Measurements from ENCODE around the gene RITA1.

RITA1 gene

DNA sequence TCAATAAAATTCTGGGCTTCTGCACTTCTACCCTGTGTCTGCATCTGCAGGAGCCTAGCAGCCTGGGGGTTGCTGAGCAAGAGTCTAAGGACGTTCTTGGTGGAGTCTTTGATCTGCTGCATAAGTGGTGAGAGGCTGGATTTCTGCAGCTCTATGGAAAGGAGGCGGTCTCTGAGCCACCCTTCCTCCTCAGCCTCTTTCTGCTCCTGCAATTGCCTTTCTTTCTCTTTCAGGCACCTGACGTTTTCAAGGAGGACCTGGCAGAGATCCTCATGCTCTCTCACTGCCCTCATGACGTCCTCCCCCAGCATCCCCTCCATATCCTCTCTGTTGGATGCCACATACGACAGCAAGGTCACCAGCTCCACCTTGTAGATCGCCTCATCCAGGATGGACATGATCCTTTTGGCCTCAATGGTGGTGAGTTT is 22.1 kb downstream of the RITA1 start:
- FAIRE-seq (no peak), DNase-seq (ENCODE audit: insufficient read length, low spot score) (no peak)
- TF ChIP-seq, protein P1, sequence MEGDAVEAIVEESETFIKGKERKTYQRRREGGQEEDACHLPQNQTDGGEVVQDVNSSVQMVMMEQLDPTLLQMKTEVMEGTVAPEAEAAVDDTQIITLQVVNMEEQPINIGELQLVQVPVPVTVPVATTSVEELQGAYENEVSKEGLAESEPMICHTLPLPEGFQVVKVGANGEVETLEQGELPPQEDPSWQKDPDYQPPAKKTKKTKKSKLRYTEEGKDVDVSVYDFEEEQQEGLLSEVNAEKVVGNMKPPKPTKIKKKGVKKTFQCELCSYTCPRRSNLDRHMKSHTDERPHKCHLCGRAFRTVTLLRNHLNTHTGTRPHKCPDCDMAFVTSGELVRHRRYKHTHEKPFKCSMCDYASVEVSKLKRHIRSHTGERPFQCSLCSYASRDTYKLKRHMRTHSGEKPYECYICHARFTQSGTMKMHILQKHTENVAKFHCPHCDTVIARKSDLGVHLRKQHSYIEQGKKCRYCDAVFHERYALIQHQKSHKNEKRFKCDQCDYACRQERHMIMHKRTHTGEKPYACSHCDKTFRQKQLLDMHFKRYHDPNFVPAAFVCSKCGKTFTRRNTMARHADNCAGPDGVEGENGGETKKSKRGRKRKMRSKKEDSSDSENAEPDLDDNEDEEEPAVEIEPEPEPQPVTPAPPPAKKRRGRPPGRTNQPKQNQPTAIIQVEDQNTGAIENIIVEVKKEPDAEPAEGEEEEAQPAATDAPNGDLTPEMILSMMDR (IDR thresholded peaks at IDR 0.05; ENCODE audit: insufficient read depth, missing control alignments): no peak

- FAIRE-seq (no peak), DNase-seq (ENCODE audit: insufficient read length, low spot score) (no peak)
- TF ChIP-seq, protein P1 (IDR thresholded peaks at IDR 0.05; ENCODE audit: insufficient read depth, missing control alignments): no peak
Observed at GRCh38 chr12:113208041-113208934, 22.8 kb downstream of the RITA1 start.

DNA sequence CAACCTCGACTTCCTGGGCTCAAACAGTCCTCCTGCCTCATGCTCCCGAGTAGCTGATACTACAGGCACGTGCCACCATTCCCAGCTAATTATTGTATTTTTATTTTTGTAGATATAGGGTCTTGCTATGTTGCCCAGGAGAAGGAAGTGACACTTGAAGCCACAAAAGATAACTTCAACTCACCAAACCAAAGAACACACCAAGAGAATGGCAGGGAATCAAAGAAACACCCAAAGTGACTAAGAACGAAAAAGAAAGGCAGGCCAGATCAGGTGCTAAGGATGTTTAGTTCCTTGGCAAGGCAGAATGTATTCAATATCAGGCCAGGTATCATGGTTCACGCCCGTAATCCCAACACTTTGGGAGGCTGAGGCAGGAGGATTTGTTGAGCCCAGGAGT is 25.6 kb downstream of the RITA1 start:
- FAIRE-seq (no peak), DNase-seq (ENCODE audit: insufficient read length, low spot score) (no peak)
- TF ChIP-seq, protein P1 (IDR thresholded peaks at IDR 0.05; ENCODE audit: insufficient read depth, missing control alignments): no peak

GRCh38 chr12:113214895-113215400 is 29.4 kb downstream of the RITA1 start:
- DNase-seq (ENCODE audit: insufficient read length, low spot score) (no peak), FAIRE-seq (no peak)
- TF ChIP-seq, protein P1 (IDR thresholded peaks at IDR 0.05; ENCODE audit: insufficient read depth, missing control alignments): no peak

DNA sequence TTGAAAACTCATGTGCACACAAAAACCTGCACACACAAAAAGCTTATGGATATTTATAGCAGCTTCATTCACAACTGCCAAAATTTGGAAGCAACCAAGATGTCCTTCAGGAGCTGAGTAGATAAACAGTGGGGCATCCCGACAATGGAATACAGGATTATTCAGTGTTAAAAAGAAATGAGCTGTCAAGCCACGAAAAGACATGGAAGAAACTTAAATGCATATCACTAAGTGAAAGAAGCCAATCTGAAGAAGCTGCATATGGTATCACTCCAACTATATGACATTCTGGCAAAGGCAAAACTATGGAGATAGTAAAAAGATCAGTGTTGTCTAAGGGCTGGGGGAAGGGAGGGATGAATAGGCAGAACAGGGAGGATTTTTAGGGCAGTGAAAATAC is 30.5 kb downstream of the RITA1 start:
- no peak for FAIRE-seq
- DNase-seq (ENCODE audit: insufficient read length, low spot score): no peak
- TF ChIP-seq, protein P1 (IDR thresholded peaks at IDR 0.05; ENCODE audit: insufficient read depth, missing control alignments): no peak

DNA sequence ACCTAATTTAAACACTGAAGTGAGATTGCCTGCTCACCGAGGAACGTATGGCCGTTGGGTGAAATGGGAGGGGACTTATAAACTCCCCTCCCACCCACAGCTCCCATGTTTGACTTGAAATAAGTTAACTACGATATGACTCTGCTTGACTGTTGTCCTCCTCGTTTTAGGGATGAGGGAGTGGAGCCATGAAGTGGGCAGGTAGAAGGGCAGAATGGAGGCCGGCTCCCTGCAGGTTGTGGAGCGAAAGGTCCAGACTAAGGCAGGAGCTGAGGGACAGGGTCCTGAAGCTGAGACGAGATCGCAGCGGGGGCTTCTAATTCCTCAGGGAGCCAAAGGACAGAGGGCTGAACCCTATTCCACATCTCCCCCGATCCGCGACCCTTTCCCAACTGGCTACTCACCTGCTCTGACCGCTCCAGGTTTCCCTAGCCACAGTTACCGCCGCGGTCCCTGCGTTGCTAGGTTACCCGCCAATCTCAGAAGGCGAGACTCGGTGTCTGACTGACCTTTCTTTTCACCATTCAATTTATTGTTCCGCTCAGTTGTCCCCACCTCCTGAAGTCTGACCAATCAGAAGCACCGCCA is 35.2 kb downstream of the RITA1 start:
- no peak for DNase-seq (ENCODE audit: insufficient read length, low spot score)
- TF ChIP-seq, protein P1 (IDR thresholded peaks at IDR 0.05; ENCODE audit: insufficient read depth, missing control alignments): no peak
- no peak for FAIRE-seq
